H1 (cell line): ENCODE results near the gene AOAH. TPM values are rescaled to one million over a fixed set of nuclear protein-coding genes. Genes with fewer than 3 reads are reported as not detected.

Source experiments
- EZH2 ChIP-seq: fragments of 200-600 bp; sonication (generic); IDR thresholded peaks from 2 replicates; pipeline ENCODE4 v1.7.1; 2012; ENCODE audit warnings: low read depth, mild to moderate bottlenecking, moderate library complexity, low read length, inconsistent platforms; ENCODE audit not compliant: severe bottlenecking
- HDAC2 ChIP-seq, 2 experiments: fragments of 300-600 bp in 1 of 2; sonication (generic) in 1 of 2; IDR thresholded peaks; 2 replicates each; pipeline ENCODE4 v1.6.1; 2011 to 2012; ENCODE audit warnings: low read depth in 2 of 2, low read length in 2 of 2, mild to moderate bottlenecking in 2 of 2, moderate library complexity in 2 of 2, borderline replicate concordance in 1 of 2, inconsistent platforms in 1 of 2
- polyA plus RNA-seq, 7 experiments: library from polyadenylated mRNA; depleted of rRNA in 3 of 7; stranded (reverse) in 5 of 7; unstranded in 2 of 7; fragments of >200 nt in 5 of 7; fragments of 200-250 nt in 2 of 7; gene quantifications; 1 replicate in 5 of 7; 2 replicates in 1 of 7; 4 replicates in 1 of 7; pipeline versions ENCODE4 v1.2.1 to v1.2.3, GENCODE V29; 2011 to 2013; ENCODE audit warnings: missing spikeins in 2 of 7, mixed read lengths in 2 of 7
- total RNA-seq: library from RNA; stranded (reverse); fragmentation: NEBNext Ultra II Directional; extraction: Animal tissue kit (Norgen Biotek cat#: 25700); gene quantifications from 2 replicates; pipeline ENCODE4 v1.2.1, GENCODE V29; 2021

Gene AOAH
- total and polyA plus RNA-seq, 2 of the 8 experiments (the other 6 are each of a cell fraction or from before 2014, with no cell fraction given): 0.08 TPM; not detected in 1

DNA sequence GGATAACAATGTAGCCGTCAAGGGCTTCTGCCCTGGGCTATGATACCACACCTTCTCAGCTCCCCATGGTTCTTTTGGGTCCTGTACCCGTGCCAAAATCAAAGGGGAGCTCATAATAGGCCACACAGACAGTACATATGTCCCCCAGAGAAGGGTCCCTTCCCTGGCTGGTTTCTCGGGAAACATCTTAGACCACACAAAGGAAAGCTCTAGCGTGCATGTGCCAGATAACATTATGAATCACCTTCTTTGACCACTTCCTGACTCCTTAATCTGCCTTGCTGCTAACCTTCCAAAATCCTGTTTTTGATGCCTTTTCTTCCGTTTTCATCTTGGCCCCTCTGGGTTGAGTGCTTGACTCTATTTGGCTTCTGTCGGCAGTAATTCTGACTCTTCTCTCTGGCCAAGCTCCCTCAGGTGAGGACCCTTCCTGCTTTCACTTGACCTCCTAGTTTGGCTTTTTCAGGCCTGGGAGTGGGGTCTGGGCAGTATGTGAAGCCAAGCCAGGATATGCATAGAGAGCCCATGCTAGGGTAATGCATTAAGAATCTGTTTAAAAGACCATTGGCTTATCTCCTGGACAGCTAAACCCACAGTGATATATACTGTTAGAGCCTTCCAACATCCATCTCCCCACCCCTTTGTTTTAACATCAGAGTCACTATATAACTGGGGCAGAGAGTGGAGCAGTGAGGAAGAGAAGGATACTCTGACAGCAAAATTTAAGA is 249.8 kb downstream of the AOAH start (continued):
- TF ChIP-seq HDAC2 (IDR thresholded peaks at IDR 0.05; ENCODE audit: borderline replicate concordance in 1 of 2, low read depth in 2 of 2, low read length in 2 of 2): no peak
- TF ChIP-seq EZH2: no peak
